Measurements from ENCODE around the gene PPP2R3A.

PPP2R3A gene

DNA sequence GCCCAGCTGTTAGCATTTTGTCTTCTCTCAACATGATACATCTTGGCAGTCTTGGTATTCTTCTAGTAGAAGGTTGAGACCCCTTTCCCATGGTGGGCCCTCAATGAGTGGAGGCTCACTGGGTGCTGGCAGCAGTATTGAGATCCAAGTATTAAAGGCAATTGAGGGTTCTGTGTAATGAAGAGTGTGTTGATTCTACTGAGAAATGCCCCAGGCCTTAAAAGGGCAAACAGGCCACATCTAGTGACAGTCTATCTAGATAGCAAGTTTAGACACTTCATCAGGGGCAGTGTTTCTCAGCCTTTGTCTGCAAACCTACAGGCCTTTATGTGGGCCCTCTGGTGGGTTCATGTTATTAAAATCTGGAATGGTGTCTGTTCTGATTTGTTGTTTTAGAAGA, 9.5 kb downstream of the PPP2R3A start:
- DNase-seq = no peak

DNA sequence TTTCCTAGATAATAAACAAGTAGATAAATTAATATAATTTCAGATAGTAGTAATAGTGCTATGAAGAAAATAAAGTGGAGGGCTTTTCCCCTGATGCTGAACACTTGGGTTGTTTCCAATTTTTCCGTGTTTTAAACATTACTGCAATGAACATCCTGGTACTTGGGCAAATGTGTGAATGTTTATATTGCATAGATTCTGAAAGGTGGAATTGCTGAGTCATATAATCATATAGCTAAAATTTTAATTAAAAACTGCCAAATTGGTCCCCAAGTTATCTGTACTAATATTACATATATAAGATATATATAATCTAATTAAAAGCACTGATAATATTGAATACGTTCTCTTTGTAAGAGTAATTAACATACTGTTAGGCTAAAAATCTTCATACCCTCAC, 10.0 kb downstream of the PPP2R3A start:
- DNase-seq = no peak

GRCh38 chr3:135980343-135980742, 14.8 kb downstream of the PPP2R3A start:
- no peak for DNase-seq

DNA sequence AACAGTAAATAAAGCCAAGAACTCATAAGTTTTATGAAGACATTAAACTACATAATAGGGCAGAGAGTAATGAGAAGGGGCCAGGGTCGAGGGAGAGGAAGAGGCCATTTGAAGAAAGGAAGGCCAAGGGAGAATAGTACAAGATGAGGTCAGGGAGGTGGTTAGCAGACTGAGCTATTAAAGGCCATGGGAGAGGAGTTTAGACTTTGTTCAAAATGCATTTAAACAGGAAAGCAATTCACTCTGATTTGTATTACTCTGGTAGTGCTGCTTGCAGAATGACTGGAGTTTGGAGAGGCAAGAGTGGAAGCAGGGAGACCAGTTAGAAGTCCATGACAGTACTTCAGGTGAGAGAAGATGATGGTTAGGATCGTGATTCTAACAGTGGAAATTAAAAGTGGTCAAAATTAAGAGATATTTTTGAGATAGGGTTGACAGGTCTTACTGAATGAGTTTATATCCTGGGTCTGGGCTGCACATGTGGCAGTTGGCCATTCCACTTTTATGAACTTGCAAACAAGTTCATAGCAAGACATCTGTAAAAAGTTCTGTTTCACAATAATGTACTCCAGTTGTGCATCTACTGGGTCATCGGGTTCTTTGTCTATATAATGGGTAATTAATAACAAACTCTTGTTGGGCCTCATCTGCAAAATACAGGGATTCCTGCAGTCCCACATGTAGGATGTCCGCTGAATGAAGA, 16.3 kb downstream of the PPP2R3A start:
- DNase-seq = no peak

DNA sequence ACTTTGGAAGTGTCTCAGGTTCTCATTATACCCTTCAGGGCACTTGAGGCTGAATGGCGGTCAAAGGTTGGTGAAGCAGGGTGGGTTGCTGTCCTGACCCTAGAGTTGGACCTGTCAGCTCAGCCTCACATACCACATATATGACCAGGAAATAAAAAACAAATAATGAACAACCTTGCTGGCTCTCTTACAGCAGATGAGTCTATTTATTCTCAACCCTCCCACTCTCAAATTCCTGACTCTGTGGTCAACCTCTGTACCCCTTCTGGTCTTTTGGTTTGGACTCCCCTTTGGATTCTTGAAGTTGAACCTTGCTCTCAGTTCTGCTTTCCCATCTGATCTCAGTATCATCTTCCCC, 16.9 kb downstream of the PPP2R3A start:
- no peak for DNase-seq

DNA sequence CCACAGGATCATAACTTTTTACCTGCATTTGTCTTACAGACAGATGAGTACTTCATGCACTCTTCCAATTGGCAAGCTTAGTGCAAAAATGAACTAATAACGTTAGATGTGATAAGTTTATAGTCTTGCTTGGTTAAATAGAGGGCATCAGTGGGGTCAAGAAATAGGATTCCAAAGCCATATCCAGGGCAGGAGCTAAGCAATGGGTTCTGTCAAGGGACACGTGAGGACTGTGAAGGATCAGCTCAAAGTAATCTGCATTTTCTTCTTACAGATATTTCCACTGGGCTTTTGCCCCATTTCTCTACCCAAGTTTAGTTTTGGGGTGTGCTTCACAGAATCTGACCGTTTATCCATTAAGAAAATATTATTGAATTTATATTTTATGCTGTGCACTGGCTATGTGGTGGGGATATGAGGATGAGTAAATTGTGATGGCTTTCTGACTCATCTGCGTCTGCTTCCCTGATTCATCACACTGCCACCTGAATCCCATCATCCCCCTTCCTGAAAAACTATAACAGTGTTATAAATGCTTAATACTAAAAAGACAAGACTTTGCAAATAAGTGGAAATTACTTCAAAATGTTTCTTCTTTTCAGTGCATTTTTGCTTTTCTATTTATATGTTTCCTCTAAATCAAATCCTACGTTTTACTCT, 17.5 kb downstream of the PPP2R3A start:
- no peak for DNase-seq

GRCh38 chr3:135987661-135988060, 22.1 kb downstream of the PPP2R3A start:
- DNase-seq = no peak

DNA sequence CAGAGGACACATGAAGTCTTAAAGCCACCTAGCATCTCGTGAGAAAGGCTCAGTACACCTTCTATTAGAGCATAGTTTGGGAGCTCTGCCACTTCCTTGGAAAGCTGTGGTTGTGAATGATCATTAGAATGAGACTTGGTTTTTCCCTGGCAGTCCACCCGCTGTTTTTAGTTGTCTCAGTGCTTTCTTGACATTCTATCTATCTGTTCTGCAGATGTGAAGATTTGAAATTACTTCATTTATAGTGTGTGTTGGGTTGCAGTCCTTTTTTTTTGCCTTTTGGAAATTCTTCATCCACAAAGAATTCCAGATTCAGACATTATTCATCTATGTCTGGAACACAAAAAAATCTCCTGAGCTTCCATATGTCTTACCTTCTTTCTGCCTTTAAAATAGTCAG, 23.7 kb downstream of the PPP2R3A start:
- DNase-seq = no peak

GRCh38 chr3:135990903-135991302, 25.4 kb downstream of the PPP2R3A start:
- no peak for DNase-seq

- no peak for DNase-seq
These were observed 26.1 kb downstream of the PPP2R3A start for GRCh38 chr3:135991621-135992020.

GRCh38 chr3:135992072-135992471, 26.5 kb downstream of the PPP2R3A start:
- no peak for DNase-seq

DNA sequence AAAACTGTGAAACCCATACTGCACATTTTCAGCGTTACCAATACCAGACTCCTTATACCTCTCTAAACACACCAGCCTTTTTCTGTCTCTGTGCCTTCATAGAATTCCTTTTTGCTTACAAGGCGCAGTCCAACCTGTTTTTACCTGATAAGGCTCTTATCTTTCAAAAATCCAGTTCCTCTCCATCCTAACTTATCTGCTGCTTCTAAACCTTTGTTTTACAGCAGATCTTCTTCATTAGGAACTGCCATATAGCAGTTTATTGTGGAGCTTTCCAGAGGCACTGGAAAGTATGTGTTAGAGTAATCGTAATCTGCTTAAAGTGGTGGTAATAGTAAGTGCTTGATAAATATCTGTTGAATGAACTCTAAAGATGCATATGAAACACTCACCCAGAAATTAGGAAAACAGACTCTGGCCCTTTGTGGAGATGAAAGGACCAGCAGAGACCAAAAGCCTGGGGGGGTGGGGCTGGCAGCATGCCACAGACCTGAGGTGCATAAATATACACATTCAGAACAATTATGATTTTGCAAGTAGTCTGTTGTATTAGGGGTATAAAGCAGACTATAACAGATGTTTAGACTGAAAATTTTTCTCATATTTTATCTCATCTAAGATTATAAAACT, 29.3 kb downstream of the PPP2R3A start:
- no peak for DNase-seq

DNA sequence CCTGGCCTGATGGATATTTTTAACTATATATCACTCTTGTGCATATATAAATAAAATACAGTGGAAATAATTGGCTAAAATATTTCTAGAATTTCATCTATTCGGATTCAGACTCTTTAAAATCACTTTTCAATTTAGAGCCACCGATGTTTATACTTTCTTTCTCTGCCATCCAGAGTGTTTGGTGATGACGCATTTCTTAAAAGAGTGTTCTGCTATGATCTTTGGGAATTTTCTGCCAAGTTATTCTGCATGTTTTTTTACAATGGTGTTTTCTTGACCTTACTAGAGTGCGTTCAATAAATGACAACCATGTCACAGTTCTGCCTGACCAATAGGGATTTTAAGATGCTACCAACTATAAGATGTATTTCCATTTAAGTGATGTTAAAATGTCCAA, 30.2 kb downstream of the PPP2R3A start:
- DNase-seq = no peak

- no peak for DNase-seq
These were observed 32.2 kb downstream of the PPP2R3A start for GRCh38 chr3:135997554-135998320.

- DNase-seq = no peak
These were observed 42.7 kb downstream of the PPP2R3A start for GRCh38 chr3:136008221-136008620.

DNA sequence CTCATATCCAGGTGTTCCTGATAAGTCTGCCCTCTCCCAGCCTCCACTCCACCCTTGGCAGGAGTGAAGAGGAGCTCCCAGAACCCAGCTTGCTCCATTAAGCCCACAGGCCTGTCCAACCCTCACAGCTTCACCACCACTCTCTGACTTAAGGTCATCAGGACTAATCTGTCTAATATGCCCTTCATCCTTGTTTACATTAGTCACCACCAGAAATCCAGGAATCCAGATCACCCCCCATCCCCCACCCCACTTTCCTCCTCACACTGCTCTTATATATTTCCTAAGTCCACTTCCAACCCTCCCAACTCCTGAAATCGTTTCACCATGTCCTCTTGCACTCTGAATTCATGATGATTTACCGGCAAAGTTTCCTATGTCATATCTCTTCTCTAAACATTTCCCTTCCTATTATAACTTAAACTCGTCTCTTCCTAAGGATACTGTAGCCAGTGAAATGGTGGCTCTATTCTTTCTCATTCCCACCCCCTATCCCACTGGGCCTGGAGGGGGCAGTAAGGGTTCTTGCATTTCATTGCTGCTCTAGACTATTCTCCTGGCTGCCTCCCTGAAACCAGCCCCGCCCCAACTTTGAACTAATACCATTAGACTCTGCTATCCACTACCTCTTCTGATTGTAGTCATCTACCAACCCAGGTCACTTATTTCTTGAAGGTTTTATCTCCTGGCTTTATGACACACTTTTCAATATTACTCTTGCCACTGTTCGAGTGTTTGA, 43.4 kb downstream of the PPP2R3A start:
- DNase-seq = no peak

DNA sequence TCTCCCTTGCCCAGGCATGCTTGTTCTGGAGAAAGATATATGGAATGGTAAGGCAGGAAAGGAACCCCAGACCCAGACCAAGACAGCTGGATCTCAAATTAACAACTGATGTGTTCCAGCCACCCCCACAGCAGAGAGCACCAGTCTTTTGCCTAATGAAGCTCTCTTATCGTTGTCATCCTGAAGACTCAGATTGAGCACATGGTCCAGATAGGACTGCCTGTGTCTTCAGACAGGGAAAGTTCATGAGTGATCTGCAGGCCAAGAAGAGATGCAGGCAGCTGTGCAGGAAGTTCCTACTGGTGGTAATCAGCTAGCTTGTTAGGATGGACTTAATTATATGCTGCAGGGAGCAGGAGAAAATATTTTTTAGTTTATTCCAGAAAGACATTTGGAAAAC, 53.3 kb downstream of the PPP2R3A start:
- DNase-seq = no peak

DNA sequence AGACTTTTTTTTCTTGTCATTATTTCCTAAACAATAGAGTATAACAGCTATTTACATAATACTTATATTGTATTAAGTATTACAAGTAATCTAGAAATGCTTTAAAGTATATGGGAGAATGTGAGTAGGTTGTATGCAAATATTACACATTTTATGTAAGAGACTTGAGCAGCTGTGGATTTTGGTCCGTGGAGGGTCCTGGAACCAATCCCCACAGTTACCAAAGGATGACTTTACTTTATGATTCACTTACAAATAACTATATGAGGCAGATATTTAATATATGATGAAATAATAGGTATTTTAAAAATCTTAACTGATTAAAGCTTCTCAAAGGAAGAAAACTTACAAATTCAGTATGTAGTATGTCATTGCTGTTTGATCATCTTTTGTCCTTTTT, 56.3 kb downstream of the PPP2R3A start:
- no peak for DNase-seq

DNA sequence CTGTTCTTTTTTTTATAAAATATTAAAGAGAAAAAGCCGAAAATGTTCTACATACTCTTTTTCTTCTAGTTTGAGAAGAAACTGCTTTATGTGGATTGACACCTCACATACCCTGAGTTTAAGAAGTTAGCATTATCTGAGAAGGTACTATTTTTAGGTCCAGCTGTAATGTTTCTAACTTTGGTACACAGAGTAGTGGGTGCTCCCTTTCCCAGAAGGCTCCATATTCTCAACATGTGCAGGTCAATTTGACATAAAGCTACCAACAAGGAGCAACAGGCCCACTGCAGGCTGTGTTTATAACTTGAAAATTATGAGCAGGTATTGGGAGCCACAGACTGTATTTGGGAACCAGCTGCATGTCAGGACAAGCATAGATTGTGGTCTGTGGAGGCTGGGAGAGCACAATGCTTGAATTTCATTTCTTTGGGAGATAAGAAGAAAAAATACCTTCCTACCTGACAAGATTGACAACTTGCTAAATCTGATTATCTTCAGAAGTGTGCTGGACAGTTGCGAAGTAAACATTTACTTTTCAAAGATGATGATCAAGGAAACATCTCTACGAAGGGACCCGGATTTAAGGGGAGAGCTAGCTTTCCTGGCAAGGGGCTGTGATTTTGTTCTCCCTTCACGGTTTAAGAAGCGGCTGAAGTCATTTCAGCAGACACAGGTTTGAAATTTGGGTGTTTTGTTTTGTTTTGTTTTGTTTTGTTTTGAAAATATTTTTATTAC, 57.2 kb downstream of the PPP2R3A start:
- no peak for DNase-seq

DNA sequence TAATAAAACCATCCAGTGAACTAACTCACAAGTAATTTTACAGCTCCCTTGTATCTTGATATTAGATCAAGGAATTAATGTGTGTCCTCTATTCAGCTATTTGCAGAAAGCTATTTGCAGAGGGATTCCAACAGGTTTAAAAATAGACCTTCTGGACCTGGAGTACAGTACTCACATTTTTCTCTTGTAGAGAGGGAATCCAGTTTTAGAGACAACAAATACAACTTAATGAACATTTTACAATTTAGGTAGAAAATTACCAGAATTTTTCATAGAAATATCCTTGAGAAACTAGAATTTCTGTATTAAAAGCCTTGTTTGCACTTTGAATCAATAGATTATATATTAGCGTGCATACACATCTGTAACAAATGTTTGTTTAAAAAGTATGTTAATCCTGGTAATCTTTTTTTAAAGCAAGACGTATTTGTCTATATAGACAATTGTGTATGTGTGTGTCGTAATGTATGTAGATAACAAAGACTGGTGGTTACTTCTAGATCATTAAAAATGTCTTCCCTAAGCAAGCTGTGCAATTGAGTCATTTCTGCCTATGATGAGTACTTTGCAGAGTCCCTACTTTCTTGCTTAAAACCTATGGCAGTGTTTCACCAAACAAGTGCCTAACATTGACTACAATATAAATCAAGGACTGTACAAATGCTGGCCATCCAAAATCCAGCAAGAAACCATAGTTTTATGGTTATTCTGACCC, 57.9 kb downstream of the PPP2R3A start:
- no peak for DNase-seq

DNA sequence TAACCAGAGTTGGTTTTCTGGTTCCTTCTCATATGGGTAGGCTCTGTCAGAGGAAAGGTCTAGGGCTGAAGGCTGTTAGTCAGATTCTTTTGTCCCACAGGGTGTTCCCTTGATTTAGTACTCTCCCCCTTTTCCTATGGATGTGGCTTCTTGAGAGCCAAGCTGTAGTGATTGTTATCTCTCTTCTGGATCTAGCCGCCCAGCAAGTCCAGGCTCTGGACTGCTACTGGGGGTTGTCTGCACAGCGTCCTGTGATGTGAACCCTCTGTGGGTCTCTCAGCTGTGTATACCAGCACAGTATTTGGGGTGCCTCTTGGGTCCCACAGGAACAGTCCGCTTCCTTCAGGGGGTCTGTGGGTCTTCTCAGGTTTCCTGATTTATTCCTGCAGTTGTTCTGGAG, 70.8 kb downstream of the PPP2R3A start:
- no peak for DNase-seq

- DNase-seq = no peak
These were observed 73.1 kb downstream of the PPP2R3A start for GRCh38 chr3:136038668-136039067.
